ENCODE results near the gene UGT1A6.

The UGT1A6 gene

GRCh38 chr2:233811732-233812131 lies 119.0 kb downstream of the UGT1A6 start:
- no peak overlapping the region for H3K4me3 ChIP-seq (ENCODE audit: low read depth in 1 of 2, low read length in 1 of 2)
- no peaks in the 10 kb centered on the region for H3K36me3 ChIP-seq
- no peaks in the 10 kb centered on the region for H3K9me3 ChIP-seq
- no peak overlapping the region for H3K27ac ChIP-seq
- no peaks in the 10 kb centered on the region for H3K4me1 ChIP-seq (ENCODE audit: control insufficient read depth in 1 of 2, insufficient read depth in 1 of 2, low read depth in 1 of 2, low read length in 1 of 2)
- TF ChIP-seq, protein P1, sequence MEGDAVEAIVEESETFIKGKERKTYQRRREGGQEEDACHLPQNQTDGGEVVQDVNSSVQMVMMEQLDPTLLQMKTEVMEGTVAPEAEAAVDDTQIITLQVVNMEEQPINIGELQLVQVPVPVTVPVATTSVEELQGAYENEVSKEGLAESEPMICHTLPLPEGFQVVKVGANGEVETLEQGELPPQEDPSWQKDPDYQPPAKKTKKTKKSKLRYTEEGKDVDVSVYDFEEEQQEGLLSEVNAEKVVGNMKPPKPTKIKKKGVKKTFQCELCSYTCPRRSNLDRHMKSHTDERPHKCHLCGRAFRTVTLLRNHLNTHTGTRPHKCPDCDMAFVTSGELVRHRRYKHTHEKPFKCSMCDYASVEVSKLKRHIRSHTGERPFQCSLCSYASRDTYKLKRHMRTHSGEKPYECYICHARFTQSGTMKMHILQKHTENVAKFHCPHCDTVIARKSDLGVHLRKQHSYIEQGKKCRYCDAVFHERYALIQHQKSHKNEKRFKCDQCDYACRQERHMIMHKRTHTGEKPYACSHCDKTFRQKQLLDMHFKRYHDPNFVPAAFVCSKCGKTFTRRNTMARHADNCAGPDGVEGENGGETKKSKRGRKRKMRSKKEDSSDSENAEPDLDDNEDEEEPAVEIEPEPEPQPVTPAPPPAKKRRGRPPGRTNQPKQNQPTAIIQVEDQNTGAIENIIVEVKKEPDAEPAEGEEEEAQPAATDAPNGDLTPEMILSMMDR (IDR thresholded peaks at IDR 0.05): no peak
- H3K27me3 ChIP-seq: peaks cover 9% of the 10 kb centered on the region

DNA sequence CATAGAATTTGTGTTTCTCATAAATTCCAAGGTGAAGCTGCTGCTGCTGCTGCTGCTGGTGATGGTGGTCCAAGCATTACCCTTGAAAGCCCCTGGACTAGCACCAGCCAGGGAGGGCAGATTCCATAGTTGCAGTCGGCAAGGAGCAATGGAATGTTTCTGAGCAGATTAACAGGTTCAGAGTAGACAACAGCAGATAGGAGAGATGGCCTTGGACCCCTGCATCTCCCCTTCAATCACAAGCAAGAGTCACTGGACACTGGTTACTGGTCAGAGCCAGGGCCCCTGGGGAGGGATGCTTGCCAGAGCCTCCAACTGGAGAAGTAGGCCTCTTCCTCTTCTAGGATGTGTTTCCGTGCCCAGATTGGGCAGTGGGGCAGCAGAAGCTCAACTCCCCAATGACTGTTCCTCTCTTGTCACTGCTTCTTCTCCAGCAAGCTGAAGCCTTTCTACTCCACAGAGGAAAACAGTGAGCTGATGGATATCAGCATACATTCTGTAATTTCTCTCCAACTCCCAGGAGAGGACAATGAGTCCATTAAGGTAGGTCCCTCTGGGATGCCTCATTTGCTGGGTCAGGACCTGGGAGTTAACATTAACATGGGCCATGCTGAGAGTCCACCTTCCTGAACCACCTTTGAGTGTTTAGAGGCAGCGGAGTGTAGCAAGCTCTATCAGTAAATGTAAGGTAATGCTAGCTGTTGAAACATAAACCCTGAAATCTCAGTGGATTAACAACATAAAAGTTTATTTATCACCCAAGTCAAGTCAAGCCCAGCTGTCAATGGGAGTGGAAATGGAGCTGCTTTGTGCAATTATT lies 120.8 kb downstream of the UGT1A6 start:
- no peaks in the 10 kb centered on the region for H3K4me1 ChIP-seq (ENCODE audit: control insufficient read depth in 1 of 2, insufficient read depth in 1 of 2, low read depth in 1 of 2, low read length in 1 of 2)
- TF ChIP-seq, protein P1 (IDR thresholded peaks at IDR 0.05): no peak
- no peak overlapping the region for H3K27ac ChIP-seq
- no peaks in the 10 kb centered on the region for H3K9me3 ChIP-seq
- H3K36me3 ChIP-seq: no peaks in the 10 kb centered on the region
- no peak overlapping the region for H3K4me3 ChIP-seq (ENCODE audit: low read depth in 1 of 2, low read length in 1 of 2)
- peaks cover 9% of the 10 kb centered on the region for H3K27me3 ChIP-seq

DNA sequence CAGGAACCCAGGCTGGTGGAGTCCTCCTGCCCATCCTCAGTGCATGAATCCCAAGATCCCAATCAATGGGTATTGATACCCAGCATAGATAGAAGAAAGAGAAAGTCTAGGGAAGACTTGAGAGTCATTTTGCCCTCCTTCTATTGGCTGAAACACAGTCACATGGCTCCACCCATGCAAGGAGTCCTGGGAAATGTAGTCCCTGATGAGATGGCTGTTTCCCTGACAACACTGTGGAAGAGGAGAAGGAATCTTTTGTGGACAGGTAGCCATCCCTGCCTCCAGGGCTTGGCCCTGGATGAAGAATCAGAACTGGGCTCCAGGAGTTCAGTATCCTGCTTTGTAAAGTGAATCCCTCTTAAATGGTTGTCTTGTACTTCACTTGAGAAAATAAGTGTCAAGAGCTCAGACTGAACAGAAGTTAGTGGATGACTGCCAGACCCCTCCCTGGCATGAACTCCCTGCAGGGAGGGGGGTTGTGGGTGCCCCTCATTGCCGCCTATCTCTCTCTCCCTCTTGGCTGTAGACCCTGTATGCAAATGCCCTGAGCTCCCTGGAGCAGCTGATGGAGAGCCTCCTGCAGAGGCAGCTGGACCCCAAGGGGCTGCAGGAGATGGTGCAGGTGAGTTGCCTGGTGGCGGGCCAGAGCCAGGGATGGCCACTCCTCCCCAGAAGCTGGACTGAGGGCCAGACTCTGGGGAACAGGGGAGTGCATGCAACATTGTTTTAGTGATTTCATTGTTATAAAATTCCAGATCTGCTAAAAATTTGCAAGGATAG lies 121.6 kb downstream of the UGT1A6 start:
- Histone ChIP-seq H3K4me3 (ENCODE audit: low read depth in 1 of 2, low read length in 1 of 2) (no peak overlapping the region), H3K4me1 (ENCODE audit: control insufficient read depth in 1 of 2, insufficient read depth in 1 of 2, low read depth in 1 of 2, low read length in 1 of 2) (no peaks in the 10 kb centered on the region), H3K27me3 (peaks cover 9% of the 10 kb centered on the region), H3K27ac (no peak overlapping the region), H3K36me3 (no peaks in the 10 kb centered on the region), H3K9me3 (no peaks in the 10 kb centered on the region)
- TF ChIP-seq, protein P1 (IDR thresholded peaks at IDR 0.05): no peak

GRCh38 chr2:233815861-233816260 lies 123.2 kb downstream of the UGT1A6 start:
- Histone ChIP-seq H3K4me3 (ENCODE audit: low read depth in 1 of 2, low read length in 1 of 2) (no peak overlapping the region), H3K27ac (no peak overlapping the region), H3K4me1 (ENCODE audit: control insufficient read depth in 1 of 2, insufficient read depth in 1 of 2, low read depth in 1 of 2, low read length in 1 of 2) (no peaks in the 10 kb centered on the region), H3K36me3 (no peaks in the 10 kb centered on the region), H3K27me3 (peaks cover 9% of the 10 kb centered on the region), H3K9me3 (no peaks in the 10 kb centered on the region)
- TF ChIP-seq, protein P1 (IDR thresholded peaks at IDR 0.05): no peak

- TF ChIP-seq, protein P1 (IDR thresholded peaks at IDR 0.05): no peak
- no peaks in the 10 kb centered on the region for H3K36me3 ChIP-seq
- no peak overlapping the region for H3K27ac ChIP-seq
- no peaks in the 10 kb centered on the region for H3K4me1 ChIP-seq (ENCODE audit: control insufficient read depth in 1 of 2, insufficient read depth in 1 of 2, low read depth in 1 of 2, low read length in 1 of 2)
- H3K27me3 ChIP-seq: peaks cover 9% of the 10 kb centered on the region
- no peaks in the 10 kb centered on the region for H3K9me3 ChIP-seq
- no peak overlapping the region for H3K4me3 ChIP-seq (ENCODE audit: low read depth in 1 of 2, low read length in 1 of 2)
Measured at GRCh38 chr2:233816334-233816733, 123.6 kb downstream of the UGT1A6 start.
